ENCODE results near the gene PLSCR4. TPM values are rescaled to one million over a fixed set of nuclear protein-coding genes. Genes with fewer than 3 reads are reported as not detected.

PLSCR4 gene
- total RNA-seq, 1 donor from 2014 or later = 1.1 TPM

DNA sequence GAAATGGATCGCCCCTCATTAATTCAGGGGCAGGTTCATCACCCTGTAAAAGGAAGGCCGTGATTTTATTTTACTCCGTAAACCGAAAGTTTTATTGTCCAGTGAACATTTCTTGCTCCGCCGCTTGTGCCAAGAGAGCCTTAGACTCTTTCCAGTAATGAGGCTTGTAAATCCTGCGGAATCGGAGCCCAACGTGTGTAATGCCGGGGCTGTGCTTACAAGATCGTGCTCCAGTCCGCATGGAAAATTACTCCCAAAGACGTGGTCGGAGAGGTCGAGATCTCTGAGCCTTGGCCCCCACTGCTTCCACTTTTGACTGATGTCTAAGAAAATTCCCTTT is 89.3 kb downstream of the PLSCR4 start:
- Mint-ChIP-seq H3K27me3 (ENCODE audit: low read depth, unreplicated experiment) (no peaks in the 10 kb centered on the region), H3K4me1 (ENCODE audit: low read depth, unreplicated experiment) (peaks cover 33% of the 10 kb centered on the region), H3K4me3 (ENCODE audit: unreplicated experiment) (peak overlapping the region; percentile 82), H3K27ac (ENCODE audit: unreplicated experiment) (peak overlapping the region; percentile 89), H3K9me3 (ENCODE audit: unreplicated experiment) (no peaks in the 10 kb centered on the region), H3K36me3 (ENCODE audit: low read depth, unreplicated experiment) (no peaks in the 10 kb centered on the region)
- Histone ChIP-seq H3K9ac (ENCODE audit: low read length) (peak overlapping the region; percentile 93), H3K4me1 (ENCODE audit: insufficient read depth, low read length) (peaks cover 50% of the 10 kb centered on the region), H3K4me3 (ENCODE audit: insufficient read depth, low read depth, low read length) (peak overlapping the region; percentile 98), H3K4me2 (ENCODE audit: low read length) (peak overlapping the region; percentile 94), H3K27me3 (ENCODE audit: insufficient read depth, low read length) (no peaks in the 10 kb centered on the region), H3K79me2 (ENCODE audit: insufficient read depth, low read length) (peaks cover 57% of the 10 kb centered on the region), H4K20me1 (ENCODE audit: insufficient read depth, low read length) (peaks cover 35% of the 10 kb centered on the region), H3K36me3 (ENCODE audit: insufficient read depth, low read length) (no peaks in the 10 kb centered on the region), H2AFZ (ENCODE audit: low read depth, low read length) (peak overlapping the region; percentile 54), H3K27ac (ENCODE audit: low read depth, low read length) (peak overlapping the region; percentile 87), H3K9me3 (ENCODE audit: insufficient read depth, low read depth, low read length) (no peaks in the 10 kb centered on the region)
- DNase-seq (ENCODE audit: low read depth) (peak; percentile 59), FAIRE-seq (peak; percentile 43)
- TF ChIP-seq CTCF (IDR thresholded peaks at IDR 0.05; ENCODE audit: insufficient read depth, low read depth, low read length) (no peak), EZH2 (IDR thresholded peaks at IDR 0.05; ENCODE audit: insufficient read depth, low read length) (no peak)

- Mint-ChIP-seq H3K9me3 (ENCODE audit: unreplicated experiment) (no peaks in the 10 kb centered on the region), H3K4me1 (ENCODE audit: low read depth, unreplicated experiment) (peaks cover 31% of the 10 kb centered on the region), H3K36me3 (ENCODE audit: low read depth, unreplicated experiment) (no peaks in the 10 kb centered on the region), H3K4me3 (ENCODE audit: unreplicated experiment) (peak within 1 kb of the TSS; percentile 98), H3K27ac (ENCODE audit: unreplicated experiment) (peak within 1 kb of the TSS; percentile 94), H3K27me3 (ENCODE audit: low read depth, unreplicated experiment) (no peaks in the 10 kb centered on the region)
- H3K27me3 ChIP-seq (ENCODE audit: insufficient read depth, low read length) = no peaks in the 10 kb centered on the region
- FAIRE-seq = no peak
- no peak for TF ChIP-seq EZH2 (IDR thresholded peaks at IDR 0.05; ENCODE audit: insufficient read depth, low read length)
- H3K9ac ChIP-seq (ENCODE audit: low read length) = peak within 1 kb of the TSS; percentile 93
- peaks cover 62% of the 10 kb centered on the region for H3K79me2 ChIP-seq (ENCODE audit: insufficient read depth, low read length)
- peak within 1 kb of the TSS; percentile 98 for H3K4me3 ChIP-seq (ENCODE audit: insufficient read depth, low read depth, low read length)
- H2AFZ ChIP-seq (ENCODE audit: low read depth, low read length) = peak within 1 kb of the TSS; percentile 54
- H3K4me1 ChIP-seq (ENCODE audit: insufficient read depth, low read length) = peaks cover 49% of the 10 kb centered on the region
- H3K9me3 ChIP-seq (ENCODE audit: insufficient read depth, low read depth, low read length) = no peaks in the 10 kb centered on the region
- H3K27ac ChIP-seq (ENCODE audit: low read depth, low read length) = peak within 1 kb of the TSS; percentile 87
- H3K4me2 ChIP-seq (ENCODE audit: low read length) = peak within 1 kb of the TSS; percentile 94
- H3K36me3 ChIP-seq (ENCODE audit: insufficient read depth, low read length) = no peaks in the 10 kb centered on the region
- peaks cover 40% of the 10 kb centered on the region for H4K20me1 ChIP-seq (ENCODE audit: insufficient read depth, low read length)
- DNase-seq (ENCODE audit: low read depth) = peak; percentile 90
Observed at GRCh38 chr3:146160964-146161662, 89.8 kb downstream of the PLSCR4 start, which contains the start of gene PLOD2. Gene PLOD2, minus strand, starts transcription at chr3:146161184. Its CDS starts 195 bp downstream, at chr3:146160989.

DNA sequence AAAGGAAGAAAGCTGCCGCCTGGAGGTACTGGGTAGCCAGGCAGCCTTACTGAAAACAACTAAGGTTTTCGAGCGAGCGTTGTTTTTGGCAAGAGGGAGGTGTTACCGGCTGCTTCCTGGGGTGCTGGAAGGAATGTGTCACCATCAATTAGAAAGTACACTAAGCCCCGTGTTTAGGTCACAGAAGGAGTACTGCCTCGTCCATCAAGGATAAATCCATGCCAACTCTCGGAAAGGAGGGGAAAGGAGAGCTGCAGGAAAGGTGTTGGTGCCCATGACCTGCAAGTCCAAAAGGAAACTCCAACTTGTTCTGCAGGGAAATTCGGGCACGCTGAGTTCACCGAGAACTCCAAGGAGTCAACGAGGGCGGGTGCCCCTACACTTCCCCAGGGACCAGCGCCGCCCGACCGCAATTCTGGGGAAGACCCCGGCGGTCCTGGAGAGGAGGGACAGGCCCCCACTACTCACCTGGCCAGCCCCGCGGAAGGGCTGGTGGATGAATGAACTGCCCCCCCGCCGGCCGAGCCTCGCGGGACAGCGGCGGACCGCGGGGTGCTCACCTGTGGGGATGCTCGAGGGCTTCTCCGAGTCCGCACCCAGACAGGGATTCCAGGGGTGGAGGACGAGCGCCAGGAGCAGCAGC is 90.5 kb downstream of the PLSCR4 start:
- H3K79me2 ChIP-seq (ENCODE audit: insufficient read depth, low read length) = peaks cover 68% of the 10 kb centered on the region
- H3K4me3 Mint-ChIP-seq (ENCODE audit: unreplicated experiment) = peak overlapping the region; percentile 98
- H3K27me3 Mint-ChIP-seq (ENCODE audit: low read depth, unreplicated experiment) = no peaks in the 10 kb centered on the region
- H3K27ac Mint-ChIP-seq (ENCODE audit: unreplicated experiment) = peak overlapping the region; percentile 94
- peak overlapping the region; percentile 87 for H3K27ac ChIP-seq (ENCODE audit: low read depth, low read length)
- TF ChIP-seq CTCF (IDR thresholded peaks at IDR 0.05; ENCODE audit: insufficient read depth, low read depth, low read length) (peak; percentile 46), EZH2 (IDR thresholded peaks at IDR 0.05; ENCODE audit: insufficient read depth, low read length) (no peak)
- H2AFZ ChIP-seq (ENCODE audit: low read depth, low read length) = peak overlapping the region; percentile 54
- FAIRE-seq (peak; percentile 81), DNase-seq (ENCODE audit: low read depth) (peak; percentile 81)
- H3K4me1 Mint-ChIP-seq (ENCODE audit: low read depth, unreplicated experiment) = peaks cover 30% of the 10 kb centered on the region
- H3K9me3 Mint-ChIP-seq (ENCODE audit: unreplicated experiment) = no peaks in the 10 kb centered on the region
- H3K27me3 ChIP-seq (ENCODE audit: insufficient read depth, low read length) = no peaks in the 10 kb centered on the region
- no peaks in the 10 kb centered on the region for H3K9me3 ChIP-seq (ENCODE audit: insufficient read depth, low read depth, low read length)
- peak overlapping the region; percentile 94 for H3K4me2 ChIP-seq (ENCODE audit: low read length)
- H3K36me3 Mint-ChIP-seq (ENCODE audit: low read depth, unreplicated experiment) = no peaks in the 10 kb centered on the region
- peaks cover 47% of the 10 kb centered on the region for H4K20me1 ChIP-seq (ENCODE audit: insufficient read depth, low read length)
- peak overlapping the region; percentile 93 for H3K9ac ChIP-seq (ENCODE audit: low read length)
- peak overlapping the region; percentile 98 for H3K4me3 ChIP-seq (ENCODE audit: insufficient read depth, low read depth, low read length)
- no peaks in the 10 kb centered on the region for H3K36me3 ChIP-seq (ENCODE audit: insufficient read depth, low read length)
- peaks cover 43% of the 10 kb centered on the region for H3K4me1 ChIP-seq (ENCODE audit: insufficient read depth, low read length)

Measured in astrocyte (in vitro differentiated cells and primary cell).